ENCODE measurements around the gene CDH4.

CDH4 gene

GRCh38 chr20:61562491-61562890, 310.4 kb downstream of the CDH4 start:
- TF ChIP-seq EZH2phosphoT487 (conservative IDR thresholded peaks at IDR 0.05; ENCODE audit: low read length): no peak
- no peak for TF ChIP-seq CTCF (IDR thresholded peaks at IDR 0.05; ENCODE audit: insufficient read depth, low read length, poor library complexity, severe bottlenecking)
- H3K36me3 ChIP-seq (ENCODE audit: low read length): no peaks in the 10 kb centered on the region
- H2AFZ ChIP-seq (ENCODE audit: low read depth, low read length, severe bottlenecking): no peak overlapping the region
- no peaks in the 10 kb centered on the region for H3F3A ChIP-seq (ENCODE audit: insufficient read depth)
- no peaks in the 10 kb centered on the region for H3K27me3 ChIP-seq (ENCODE audit: low read length)
- H3K9ac ChIP-seq (ENCODE audit: low read length): no peak overlapping the region
- no peaks in the 10 kb centered on the region for H4K20me1 ChIP-seq (ENCODE audit: low read depth, low read length)
- H3K4me2 ChIP-seq (ENCODE audit: low read depth, low read length, poor library complexity, severe bottlenecking): no peak overlapping the region
- no peak overlapping the region for H3K4me3 ChIP-seq (ENCODE audit: insufficient read depth, low read length, poor library complexity, severe bottlenecking)
- H3K79me2 ChIP-seq (ENCODE audit: insufficient read depth, low read length): no peaks in the 10 kb centered on the region
- no peak overlapping the region for H3K27ac ChIP-seq (ENCODE audit: low read depth, low read length)
- no peaks in the 10 kb centered on the region for H3K9me3 ChIP-seq (ENCODE audit: insufficient read depth, low read length)
- no peaks in the 10 kb centered on the region for H3K9me2 ChIP-seq (replicated peaks; ENCODE audit: insufficient read depth, low read length)

- TF ChIP-seq EZH2phosphoT487 (conservative IDR thresholded peaks at IDR 0.05; ENCODE audit: low read length) (no peak), CTCF (IDR thresholded peaks at IDR 0.05; ENCODE audit: insufficient read depth, low read length, poor library complexity, severe bottlenecking) (no peak)
- H2AFZ ChIP-seq (ENCODE audit: low read depth, low read length, severe bottlenecking): no peak overlapping the region
- no peaks in the 10 kb centered on the region for H3K79me2 ChIP-seq (ENCODE audit: insufficient read depth, low read length)
- H3K4me2 ChIP-seq (ENCODE audit: low read depth, low read length, poor library complexity, severe bottlenecking): no peak overlapping the region
- H3K27ac ChIP-seq (ENCODE audit: low read depth, low read length): no peak overlapping the region
- no peaks in the 10 kb centered on the region for H3K9me3 ChIP-seq (ENCODE audit: insufficient read depth, low read length)
- H3K9ac ChIP-seq (ENCODE audit: low read length): no peak overlapping the region
- H3K4me3 ChIP-seq (ENCODE audit: insufficient read depth, low read length, poor library complexity, severe bottlenecking): no peak overlapping the region
- H4K20me1 ChIP-seq (ENCODE audit: low read depth, low read length): no peaks in the 10 kb centered on the region
- H3K36me3 ChIP-seq (ENCODE audit: low read length): no peaks in the 10 kb centered on the region
- H3K27me3 ChIP-seq (ENCODE audit: low read length): no peaks in the 10 kb centered on the region
- H3F3A ChIP-seq (ENCODE audit: insufficient read depth): no peaks in the 10 kb centered on the region
- no peaks in the 10 kb centered on the region for H3K9me2 ChIP-seq (replicated peaks; ENCODE audit: insufficient read depth, low read length)
These were observed 310.9 kb downstream of the CDH4 start for GRCh38 chr20:61562897-61563504.

- Histone ChIP-seq H4K20me1 (ENCODE audit: low read depth, low read length) (no peaks in the 10 kb centered on the region), H3K27me3 (ENCODE audit: low read length) (no peaks in the 10 kb centered on the region), H3K79me2 (ENCODE audit: insufficient read depth, low read length) (no peaks in the 10 kb centered on the region), H3K9ac (ENCODE audit: low read length) (no peak overlapping the region), H2AFZ (ENCODE audit: low read depth, low read length, severe bottlenecking) (no peak overlapping the region), H3K9me3 (ENCODE audit: insufficient read depth, low read length) (no peaks in the 10 kb centered on the region), H3F3A (ENCODE audit: insufficient read depth) (no peaks in the 10 kb centered on the region), H3K4me3 (ENCODE audit: insufficient read depth, low read length, poor library complexity, severe bottlenecking) (no peak overlapping the region), H3K27ac (ENCODE audit: low read depth, low read length) (no peak overlapping the region), H3K9me2 (replicated peaks; ENCODE audit: insufficient read depth, low read length) (no peaks in the 10 kb centered on the region), H3K4me2 (ENCODE audit: low read depth, low read length, poor library complexity, severe bottlenecking) (no peak overlapping the region), H3K36me3 (ENCODE audit: low read length) (no peaks in the 10 kb centered on the region)
- TF ChIP-seq EZH2phosphoT487 (conservative IDR thresholded peaks at IDR 0.05; ENCODE audit: low read length) (no peak), CTCF (IDR thresholded peaks at IDR 0.05; ENCODE audit: insufficient read depth, low read length, poor library complexity, severe bottlenecking) (no peak)
These were observed 312.6 kb downstream of the CDH4 start for GRCh38 chr20:61564628-61565027.
